Kidney glomerular epithelial cell (primary cell): Measurements from ENCODE around the gene COL9A2.

Experiments used
- DNase-seq: peaks from one replicate; lab custom pipeline; 2025; lab: John Stamatoyannopoulos, UW

The COL9A2 gene

GRCh38 chr1:40257688-40258444 lies 59.2 kb downstream of the COL9A2 start, which contains the start of gene ZMPSTE24:
Gene ZMPSTE24 (plus strand): TSS chr1:40258236. CDS start chr1:40258272, 36 bp downstream.
- peak; percentile 94 for DNase-seq

- DNase-seq: peak; percentile 71
These were observed 59.8 kb downstream of the COL9A2 start for GRCh38 chr1:40257313-40257687.

- no peak for DNase-seq
These were observed 60.5 kb downstream of the COL9A2 start for GRCh38 chr1:40256401-40257084.

- DNase-seq: no peak
These were observed 61.9 kb downstream of the COL9A2 start for GRCh38 chr1:40255231-40255630.

- DNase-seq: no peak
These were observed 64.5 kb downstream of the COL9A2 start for GRCh38 chr1:40252601-40253000.

DNA sequence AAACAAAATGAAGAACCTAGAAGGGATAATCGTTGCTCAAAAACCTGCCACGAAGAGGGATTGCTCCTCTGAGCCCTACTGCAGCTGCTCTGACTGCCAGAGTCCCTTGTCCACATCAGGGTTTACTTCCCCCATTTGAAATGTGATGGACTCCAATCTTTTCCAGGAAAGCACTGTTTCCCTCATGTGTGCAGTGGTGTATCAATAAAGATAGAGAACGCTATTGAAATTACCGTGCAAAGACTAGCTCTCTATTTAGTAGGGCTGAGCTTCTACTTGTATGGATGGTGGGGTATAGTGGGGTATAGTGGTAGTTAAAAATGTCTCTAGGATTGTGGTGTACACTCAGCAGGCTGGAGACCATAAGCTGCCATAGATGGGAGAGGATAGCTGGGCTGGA lies 65.6 kb downstream of the COL9A2 start:
- DNase-seq: no peak
